GM19239 (cell line): Measurements from ENCODE around the gene RAP1A.
A peak's percentile ranks its signal among the peaks of the same experiment; 100 is the strongest.

Experiments used
- DNase-seq: peaks from one replicate; pipeline ENCODE4 v3.0.0; 2011; ENCODE audit warnings: low spot score; ENCODE audit not compliant: insufficient read length
- FAIRE-seq: peaks from 2 replicates; lab custom pipeline; 2011; peaks lifted over from hg19 to GRCh38; lab: Jason Lieb, UNC

The RAP1A gene

DNA sequence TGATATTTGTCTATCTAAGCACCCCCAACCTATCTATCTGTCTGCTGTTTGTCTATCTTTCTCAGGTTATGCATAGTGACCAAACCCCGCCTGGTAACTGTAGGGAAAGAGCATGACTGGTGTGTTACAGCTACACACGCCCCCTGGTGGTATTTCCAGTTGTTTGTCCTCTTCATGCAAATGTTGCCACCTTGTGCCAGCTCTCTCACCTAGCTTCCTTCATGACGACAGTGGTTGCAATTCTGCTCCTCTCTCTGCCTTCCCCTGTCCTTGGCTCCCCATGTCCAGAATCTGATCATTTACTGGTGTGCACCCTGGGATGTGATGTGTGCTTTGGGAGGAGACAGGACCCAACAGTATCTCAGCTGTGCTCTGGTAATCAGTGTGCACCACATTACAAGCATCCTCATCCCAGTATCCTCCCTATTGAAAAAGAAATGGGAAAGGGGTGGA lies 127.7 kb downstream of the RAP1A start:
- FAIRE-seq (peak; percentile 93), DNase-seq (peak; percentile 44)

DNA sequence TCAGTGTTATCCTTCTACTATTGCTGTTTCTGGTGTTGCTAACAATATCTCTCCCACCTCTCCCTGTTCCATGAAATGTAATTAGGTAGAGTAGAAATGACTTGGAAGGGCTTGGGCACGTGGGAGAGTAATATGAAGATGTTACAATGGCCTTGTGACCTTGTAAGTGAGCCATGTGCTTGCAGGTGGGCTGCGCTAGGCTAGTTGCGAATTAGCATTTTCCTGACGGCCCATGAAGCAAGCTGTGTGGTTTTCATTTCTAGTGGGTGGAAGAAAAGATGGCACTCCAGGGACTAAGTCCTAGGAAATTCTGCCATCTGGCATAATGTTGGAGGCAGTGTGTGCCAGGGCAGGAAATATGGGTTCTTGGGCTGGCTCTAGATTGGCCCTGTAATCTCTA lies 128.4 kb downstream of the RAP1A start:
- FAIRE-seq, result no peak

GRCh38 chr1:111749628-111750027 lies 130.0 kb downstream of the RAP1A start:
- FAIRE-seq (no peak), DNase-seq (no peak)

More for the DNA sequence above, 128.4 kb downstream of the RAP1A start:
- no peak for DNase-seq

DNA sequence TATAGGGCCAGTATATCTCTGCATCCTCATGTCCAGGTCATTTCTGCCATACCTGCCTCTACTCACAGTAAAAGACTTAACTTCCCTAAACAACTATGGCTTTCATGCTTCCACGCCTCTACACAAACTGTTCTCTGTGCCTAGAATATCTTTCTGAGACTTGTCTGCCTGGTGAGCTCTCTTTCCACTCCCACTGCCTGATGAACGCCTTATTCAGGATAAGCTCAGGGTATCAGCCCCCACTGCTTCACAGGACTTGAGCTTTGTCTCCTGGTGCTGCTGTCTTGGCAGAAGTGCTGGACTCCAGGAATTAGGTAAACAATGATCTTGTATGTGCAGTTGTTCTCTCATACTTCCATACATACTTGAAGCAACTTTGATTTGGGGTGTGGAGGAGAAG lies 131.3 kb downstream of the RAP1A start:
- DNase-seq (no peak), FAIRE-seq (no peak)

DNA sequence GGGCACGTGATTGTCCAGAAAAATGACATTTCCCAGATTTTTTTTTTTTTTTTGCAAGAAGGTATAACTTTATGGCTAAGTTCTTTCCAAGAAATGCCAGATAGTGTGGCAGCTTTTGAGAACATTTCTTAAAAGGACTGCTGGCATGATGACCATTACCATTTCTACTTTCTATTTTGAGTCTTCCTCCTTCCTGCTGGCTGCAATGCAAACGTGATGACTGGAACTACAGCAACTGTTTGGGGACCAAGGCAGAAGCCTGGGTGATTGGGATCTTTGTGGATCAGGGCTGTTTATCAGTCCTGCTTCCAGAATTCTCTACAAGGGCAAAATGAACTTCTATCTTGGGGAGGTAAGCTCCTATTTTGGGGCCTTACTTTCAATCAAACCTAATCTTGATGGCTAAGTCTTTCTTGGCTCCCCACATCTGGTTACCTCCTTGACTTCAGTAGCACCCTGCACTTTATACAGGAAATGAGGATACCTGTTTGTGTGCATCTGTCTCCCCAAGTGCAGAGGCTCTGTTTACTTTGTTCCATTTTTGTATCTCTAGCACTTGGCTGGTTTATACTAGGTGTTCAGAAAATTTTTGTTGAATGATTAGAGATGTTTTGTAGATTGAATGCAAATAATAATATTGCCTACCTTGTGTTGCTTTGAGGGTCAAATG lies 132.5 kb downstream of the RAP1A start:
- DNase-seq, result no peak
- no peak for FAIRE-seq

- DNase-seq, result peak; percentile 14
- FAIRE-seq, result no peak
Observed at GRCh38 chr1:111754984-111755330, 135.4 kb downstream of the RAP1A start.

DNA sequence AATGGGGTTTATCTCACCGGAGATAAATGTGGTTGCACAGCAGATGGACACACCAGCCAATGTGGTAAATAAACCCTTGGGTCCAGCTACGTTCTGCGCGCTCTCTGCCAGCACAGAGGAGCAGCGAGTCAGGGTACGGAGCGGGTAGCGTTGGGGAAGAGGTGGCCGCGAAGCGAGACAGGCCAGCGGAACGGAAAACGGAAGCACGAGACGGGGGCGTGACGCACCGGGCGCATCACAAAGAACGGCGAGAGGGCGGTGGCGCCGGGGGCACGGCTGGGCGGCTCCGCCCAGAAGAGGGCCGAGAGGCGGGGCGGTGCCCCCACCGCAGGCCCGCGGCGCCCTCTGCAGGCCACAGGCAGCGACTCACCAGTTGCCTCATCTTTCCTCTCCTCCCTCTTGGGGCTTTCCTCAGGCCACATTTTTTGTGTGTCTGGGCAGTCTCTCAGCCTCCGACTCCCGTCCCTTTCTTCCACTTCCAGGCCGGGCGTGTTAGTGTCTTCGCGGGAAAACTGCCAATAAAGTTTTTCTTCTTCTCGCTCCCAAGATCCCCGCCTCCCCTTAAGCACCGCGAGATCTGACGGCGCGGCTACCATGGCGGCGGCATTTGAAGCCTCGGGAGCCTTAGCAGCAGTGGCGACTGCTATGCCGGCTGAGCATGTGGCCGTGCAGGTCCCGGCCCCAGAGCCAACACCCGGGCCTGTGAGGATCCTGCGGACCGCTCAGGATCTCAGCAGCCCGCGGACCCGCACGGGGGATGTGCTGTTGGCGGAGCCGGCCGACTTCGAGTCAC lies 135.9 kb downstream of the RAP1A start, which contains the start of gene DDX20:
Gene DDX20, plus strand, starts transcription at position 571 of the 793 bp plus-strand sequence. Its CDS starts 24 bp downstream, at position 595.
- DNase-seq (peak; percentile 84), FAIRE-seq (peak; percentile 97)

DNA sequence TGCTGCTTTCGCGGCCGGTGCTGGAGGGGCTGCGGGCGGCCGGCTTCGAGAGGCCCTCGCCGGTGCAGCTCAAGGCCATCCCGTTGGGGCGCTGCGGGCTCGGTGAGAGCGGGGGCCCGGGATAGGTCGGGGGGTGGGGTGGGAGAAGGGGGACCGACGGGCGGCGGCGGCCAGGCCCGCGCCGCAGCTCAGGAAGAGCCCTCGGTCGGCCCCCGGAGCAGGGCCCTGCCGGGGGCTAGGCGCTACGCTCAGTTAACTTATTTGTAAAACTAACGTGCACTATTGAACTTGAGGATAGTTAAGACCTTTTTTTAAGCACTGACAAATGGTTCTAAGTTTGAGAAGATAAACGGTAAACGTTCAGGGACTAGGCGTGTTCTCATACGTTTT lies 136.5 kb downstream of the RAP1A start:
- FAIRE-seq, result no peak
- no peak for DNase-seq

GRCh38 chr1:111758373-111758772 lies 138.8 kb downstream of the RAP1A start:
- DNase-seq, result no peak
- FAIRE-seq, result no peak

GRCh38 chr1:111761717-111762116 lies 142.1 kb downstream of the RAP1A start:
- DNase-seq (no peak), FAIRE-seq (no peak)

DNA sequence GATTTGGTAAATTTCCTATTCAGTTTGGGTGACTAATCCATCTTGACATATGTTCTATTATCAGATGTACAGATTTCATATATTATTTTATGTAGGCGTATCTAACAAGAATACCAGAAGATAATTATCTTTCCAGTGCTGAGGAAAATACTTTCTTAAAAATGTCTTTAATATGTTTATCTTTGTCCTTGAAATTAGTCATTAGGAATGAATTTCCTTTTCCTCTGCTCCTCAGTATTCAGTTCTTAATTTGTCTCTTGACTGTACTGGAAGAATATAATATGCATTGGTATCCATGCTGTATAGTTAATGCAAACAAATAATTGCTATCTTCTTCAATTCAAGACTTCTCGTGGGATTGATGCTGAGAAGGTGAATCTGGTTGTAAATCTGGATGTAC lies 142.7 kb downstream of the RAP1A start:
- DNase-seq, result no peak
- no peak for FAIRE-seq
